GM10248 (cell line): ENCODE results near the gene TGFBI.
"Not testable (repeated sequence)": the region's sequence is repeated elsewhere in the genome, so short reads cannot be mapped to it uniquely, and the experiment has no call there.

Experiments
- CTCF ChIA-PET: fragments of 300-600 bp; sonication (Branson Sonifier 250); formaldehyde crosslinking; extraction: SDS; loops from one replicate; lab custom pipeline; 2021; ENCODE audit warnings: antibody characterized with exemption; lab: Yijun Ruan, JAX
- POLR2A ChIA-PET: fragments of 350-650 bp; sonication (Branson Sonifier 250); formaldehyde crosslinking; extraction: SDS; loops from one replicate; lab custom pipeline; 2020; ENCODE audit warnings: antibody characterized with exemption; lab: Yijun Ruan, JAX
- DNase-seq: peaks from one replicate; pipeline ENCODE4 v3.0.0; 2012; ENCODE audit errors: extremely low spot score
- TF ChIP-seq, protein P1 (sequence below): IDR thresholded peaks from 2 replicates; pipeline ENCODE4 v1.5.1; 2012; ENCODE audit warnings: mild to moderate bottlenecking, low read depth; ENCODE audit errors: extremely low read depth, missing control alignments, control extremely low read depth

TGFBI gene

GRCh38 chr5:136043551-136043950 is 14.8 kb downstream of the TGFBI start:
- CTCF ChIA-PET = interaction anchor here (1.4 to 1.8 kb wide), 2 partner anchors 9 to 10 kb away, joined by 4 read pairs; no protein-coding TSS in a partner anchor
- TF ChIP-seq, protein P1, sequence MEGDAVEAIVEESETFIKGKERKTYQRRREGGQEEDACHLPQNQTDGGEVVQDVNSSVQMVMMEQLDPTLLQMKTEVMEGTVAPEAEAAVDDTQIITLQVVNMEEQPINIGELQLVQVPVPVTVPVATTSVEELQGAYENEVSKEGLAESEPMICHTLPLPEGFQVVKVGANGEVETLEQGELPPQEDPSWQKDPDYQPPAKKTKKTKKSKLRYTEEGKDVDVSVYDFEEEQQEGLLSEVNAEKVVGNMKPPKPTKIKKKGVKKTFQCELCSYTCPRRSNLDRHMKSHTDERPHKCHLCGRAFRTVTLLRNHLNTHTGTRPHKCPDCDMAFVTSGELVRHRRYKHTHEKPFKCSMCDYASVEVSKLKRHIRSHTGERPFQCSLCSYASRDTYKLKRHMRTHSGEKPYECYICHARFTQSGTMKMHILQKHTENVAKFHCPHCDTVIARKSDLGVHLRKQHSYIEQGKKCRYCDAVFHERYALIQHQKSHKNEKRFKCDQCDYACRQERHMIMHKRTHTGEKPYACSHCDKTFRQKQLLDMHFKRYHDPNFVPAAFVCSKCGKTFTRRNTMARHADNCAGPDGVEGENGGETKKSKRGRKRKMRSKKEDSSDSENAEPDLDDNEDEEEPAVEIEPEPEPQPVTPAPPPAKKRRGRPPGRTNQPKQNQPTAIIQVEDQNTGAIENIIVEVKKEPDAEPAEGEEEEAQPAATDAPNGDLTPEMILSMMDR = no peak
- DNase-seq = no peak
- POLR2A ChIA-PET = no interaction called here

DNA sequence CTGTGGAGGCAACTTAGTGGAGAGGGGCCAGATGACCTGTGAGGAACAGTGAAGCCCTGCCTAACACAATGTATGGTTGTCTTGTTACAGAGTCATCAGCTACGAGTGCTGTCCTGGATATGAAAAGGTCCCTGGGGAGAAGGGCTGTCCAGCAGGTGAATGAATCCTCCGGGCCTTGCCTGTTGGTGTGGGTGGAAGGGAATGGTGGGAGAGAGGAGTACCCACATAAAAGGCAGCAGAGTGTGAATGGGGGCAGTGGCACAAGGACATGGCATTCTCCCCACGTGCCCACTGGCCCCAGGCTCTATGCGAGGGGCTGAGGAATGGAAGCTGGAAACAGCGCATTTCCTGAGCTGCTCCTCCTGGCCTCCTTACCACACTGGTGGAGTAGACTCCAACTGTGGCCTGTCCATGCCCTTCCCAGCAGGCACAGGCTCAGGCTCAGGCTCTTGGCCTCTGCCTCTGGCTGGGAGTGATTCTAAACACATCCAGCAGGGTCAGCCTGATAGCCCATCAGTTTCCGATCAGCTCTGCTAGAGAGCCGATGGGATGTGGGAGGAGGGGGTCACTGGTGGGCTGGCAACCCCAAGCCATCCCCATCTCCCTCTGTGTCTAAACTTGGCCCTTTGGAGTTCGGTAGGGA is 15.3 kb downstream of the TGFBI start:
- ChIA-PET POLR2A (no interaction called here), CTCF (interaction anchor here (1.4 to 1.8 kb wide), 2 partner anchors 9 to 11 kb away, joined by 4 read pairs; no protein-coding TSS in a partner anchor)
- no peak for DNase-seq
- TF ChIP-seq, protein P1 = no peak

GRCh38 chr5:136045026-136045425 is 16.2 kb downstream of the TGFBI start:
- POLR2A ChIA-PET, DNase-seq: not testable (repeated sequence)
- CTCF ChIA-PET = interaction anchor here (1.8 kb wide), 2 partner anchors 8 kb away, joined by 4 to 7 read pairs; no protein-coding TSS in a partner anchor

- TF ChIP-seq, protein P1 = no peak
- POLR2A ChIA-PET = no interaction called here
- CTCF ChIA-PET = interaction anchor here (1.2 to 1.8 kb wide), 2 partner anchors 9 to 166 kb away, joined by 3 to 7 read pairs; no protein-coding TSS in a partner anchor
- DNase-seq = no peak
These were observed 17.5 kb downstream of the TGFBI start for GRCh38 chr5:136046246-136046645.

- POLR2A ChIA-PET = no interaction called here
- CTCF ChIA-PET = interaction anchor here (0.7 kb wide), 1 partner anchor 14 kb away, joined by 3 read pairs; no protein-coding TSS in a partner anchor
- DNase-seq = no peak
- TF ChIP-seq, protein P1 = no peak
These were observed 19.1 kb downstream of the TGFBI start for GRCh38 chr5:136047858-136048257.

DNA sequence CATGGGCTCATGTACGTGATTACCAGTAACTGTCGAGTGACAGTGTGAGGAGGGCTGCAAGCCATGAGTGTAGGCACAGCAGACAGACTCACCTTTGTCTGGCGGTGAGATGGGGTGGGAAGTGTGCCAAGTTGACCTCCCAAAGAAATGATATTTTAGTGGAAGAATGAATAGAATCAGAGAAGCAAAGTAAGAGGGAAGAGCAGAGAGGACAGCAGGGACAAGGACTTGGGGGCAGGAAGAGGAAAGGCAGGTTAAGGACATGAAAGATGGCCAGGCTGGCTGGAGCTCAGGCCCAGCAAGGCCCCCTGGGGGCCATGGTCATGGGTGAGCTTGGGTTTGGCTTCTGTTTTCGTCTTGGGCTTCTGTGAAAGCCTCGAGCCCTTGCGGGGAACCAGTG is 20.2 kb downstream of the TGFBI start:
- TF ChIP-seq, protein P1 = no peak
- ChIA-PET CTCF (no interaction called here), POLR2A (no interaction called here)
- DNase-seq = no peak

GRCh38 chr5:136051486-136052220 is 22.9 kb downstream of the TGFBI start:
- TF ChIP-seq, protein P1 = no peak
- ChIA-PET POLR2A (no interaction called here), CTCF (no interaction called here)
- DNase-seq = no peak
